Measurements from ENCODE around the gene KIAA1671. TPM values are rescaled to one million over a fixed set of nuclear protein-coding genes. Genes with fewer than 3 reads are reported as not detected.

KIAA1671 gene
- total RNA-seq, 4 donors from 2014 or later: 7.6 to 26.1 (median 16.7) TPM

DNA sequence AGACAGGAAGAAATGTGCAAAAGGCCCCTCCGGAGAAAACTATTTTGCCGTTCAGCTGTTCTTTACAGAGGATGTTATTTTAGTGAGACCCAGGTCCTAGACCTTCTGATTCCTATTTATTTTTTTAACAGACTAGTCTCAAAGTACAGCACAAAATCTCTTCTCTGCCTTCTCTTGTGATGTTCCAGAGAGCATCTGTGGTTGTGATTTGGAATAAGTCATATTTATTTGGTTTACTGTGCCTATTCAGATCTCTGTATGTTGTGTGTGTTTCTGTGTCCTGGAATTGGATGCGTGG is 26.1 kb upstream of the KIAA1671 start:
- Histone ChIP-seq H3K4me3 (no peak overlapping the region), H3K4me1 (no peaks in the 10 kb centered on the region), H3K27ac (no peak overlapping the region), H3K36me3 (no peaks in the 10 kb centered on the region), H3K27me3 (no peaks in the 10 kb centered on the region), H3K9me3 (no peaks in the 10 kb centered on the region)
- intact Hi-C loops (cut with DNase I; ENCODE audit: low total_unique reads): no loop called here
- DNase-seq: no peak
- no peak for TF ChIP-seq POLR2A (IDR thresholded peaks at IDR 0.05)
- TF ChIP-seq, protein P1, sequence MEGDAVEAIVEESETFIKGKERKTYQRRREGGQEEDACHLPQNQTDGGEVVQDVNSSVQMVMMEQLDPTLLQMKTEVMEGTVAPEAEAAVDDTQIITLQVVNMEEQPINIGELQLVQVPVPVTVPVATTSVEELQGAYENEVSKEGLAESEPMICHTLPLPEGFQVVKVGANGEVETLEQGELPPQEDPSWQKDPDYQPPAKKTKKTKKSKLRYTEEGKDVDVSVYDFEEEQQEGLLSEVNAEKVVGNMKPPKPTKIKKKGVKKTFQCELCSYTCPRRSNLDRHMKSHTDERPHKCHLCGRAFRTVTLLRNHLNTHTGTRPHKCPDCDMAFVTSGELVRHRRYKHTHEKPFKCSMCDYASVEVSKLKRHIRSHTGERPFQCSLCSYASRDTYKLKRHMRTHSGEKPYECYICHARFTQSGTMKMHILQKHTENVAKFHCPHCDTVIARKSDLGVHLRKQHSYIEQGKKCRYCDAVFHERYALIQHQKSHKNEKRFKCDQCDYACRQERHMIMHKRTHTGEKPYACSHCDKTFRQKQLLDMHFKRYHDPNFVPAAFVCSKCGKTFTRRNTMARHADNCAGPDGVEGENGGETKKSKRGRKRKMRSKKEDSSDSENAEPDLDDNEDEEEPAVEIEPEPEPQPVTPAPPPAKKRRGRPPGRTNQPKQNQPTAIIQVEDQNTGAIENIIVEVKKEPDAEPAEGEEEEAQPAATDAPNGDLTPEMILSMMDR (IDR thresholded peaks at IDR 0.05): no peak

DNA sequence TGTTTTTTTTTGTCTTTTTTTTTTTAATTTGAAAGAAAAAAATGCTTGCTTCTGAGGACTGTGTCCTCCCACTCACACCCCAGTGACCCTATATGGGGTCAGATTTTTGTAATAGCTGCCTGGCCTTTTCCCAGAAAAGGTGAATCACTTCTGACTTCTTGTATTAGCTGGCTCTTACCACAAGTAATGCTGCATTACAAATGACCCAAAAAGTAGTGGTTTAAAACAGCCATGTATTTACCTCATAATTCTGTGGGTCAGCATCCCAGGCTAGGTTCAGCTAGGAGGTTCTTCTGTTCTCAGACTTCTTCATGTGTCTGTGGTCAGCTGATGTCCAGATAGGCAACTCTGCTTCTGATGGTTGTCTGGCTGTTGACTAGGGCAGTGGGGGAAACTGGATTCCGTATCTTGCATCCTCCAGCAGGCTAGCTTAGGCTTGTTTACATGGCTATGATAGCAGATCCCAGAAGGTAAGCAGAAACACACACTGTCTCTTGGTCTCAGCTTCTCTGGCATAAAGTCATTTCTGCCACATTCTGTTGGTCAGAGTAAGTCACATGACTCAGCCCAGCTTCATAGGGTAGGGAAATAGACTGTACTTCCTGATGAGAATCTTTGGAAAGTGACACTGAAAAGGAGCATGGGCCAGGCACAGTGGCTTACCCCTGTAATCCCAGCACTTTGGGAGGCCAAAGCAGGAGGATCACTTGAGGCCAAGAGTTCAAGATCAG is 25.5 kb upstream of the KIAA1671 start:
- Histone ChIP-seq H3K27ac (no peak overlapping the region), H3K36me3 (no peaks in the 10 kb centered on the region), H3K9me3 (no peaks in the 10 kb centered on the region), H3K4me3 (no peak overlapping the region), H3K4me1 (no peaks in the 10 kb centered on the region), H3K27me3 (no peaks in the 10 kb centered on the region)
- no peak for TF ChIP-seq POLR2A (IDR thresholded peaks at IDR 0.05)
- TF ChIP-seq, protein P1 (IDR thresholded peaks at IDR 0.05): no peak
- no peak for DNase-seq
- intact Hi-C loops (cut with DNase I; ENCODE audit: low total_unique reads): no loop called here

DNA sequence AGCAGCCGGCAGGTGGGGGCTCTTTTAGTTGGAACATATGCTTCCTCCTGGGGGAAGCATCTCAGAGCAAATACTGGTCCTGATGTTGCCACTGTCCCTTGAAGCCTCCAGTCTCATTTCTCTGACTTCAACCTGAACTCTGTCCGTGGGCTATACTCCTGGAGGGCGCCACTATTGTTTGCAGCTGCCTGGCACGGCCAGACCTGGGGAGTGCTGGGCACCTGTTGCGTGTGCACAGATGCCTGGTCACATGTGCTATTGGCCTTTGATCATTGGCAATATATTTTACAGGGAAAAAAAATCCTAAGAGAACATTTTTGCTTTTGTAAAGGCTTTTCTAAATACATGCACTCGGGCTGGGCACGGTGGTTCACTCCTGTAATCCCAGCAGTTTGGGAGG is 24.2 kb upstream of the KIAA1671 start:
- H3K36me3 ChIP-seq: no peaks in the 10 kb centered on the region
- TF ChIP-seq POLR2A (IDR thresholded peaks at IDR 0.05): no peak
- TF ChIP-seq, protein P1 (IDR thresholded peaks at IDR 0.05): no peak
- no peaks in the 10 kb centered on the region for H3K27me3 ChIP-seq
- no peaks in the 10 kb centered on the region for H3K4me1 ChIP-seq
- intact Hi-C loops (cut with DNase I; ENCODE audit: low total_unique reads): no loop called here
- no peaks in the 10 kb centered on the region for H3K9me3 ChIP-seq
- no peak overlapping the region for H3K27ac ChIP-seq
- DNase-seq: no peak
- no peak overlapping the region for H3K4me3 ChIP-seq

DNA sequence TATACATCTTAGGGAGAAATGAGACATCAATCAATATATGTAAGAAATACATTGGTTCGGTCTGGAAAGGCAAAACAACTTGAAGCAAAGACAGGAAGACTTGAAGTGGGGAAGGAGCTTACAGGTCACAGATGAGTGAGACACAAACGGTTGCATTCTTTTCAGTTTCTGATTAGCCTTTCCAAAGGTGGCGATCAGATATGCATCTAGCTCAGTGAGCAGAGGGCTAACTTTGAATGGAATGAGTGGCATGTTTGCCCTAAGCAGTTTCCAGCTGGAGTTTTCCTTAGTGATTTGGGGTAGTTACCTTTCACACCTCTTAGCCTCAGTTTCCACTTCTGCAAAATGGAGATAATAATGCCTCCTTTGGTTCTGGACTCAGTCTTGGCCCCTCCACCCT is 21.8 kb upstream of the KIAA1671 start:
- H3K9me3 ChIP-seq: no peaks in the 10 kb centered on the region
- H3K36me3 ChIP-seq: no peaks in the 10 kb centered on the region
- H3K4me1 ChIP-seq: no peaks in the 10 kb centered on the region
- no peaks in the 10 kb centered on the region for H3K27me3 ChIP-seq
- no peak for DNase-seq
- no peak overlapping the region for H3K27ac ChIP-seq
- TF ChIP-seq POLR2A (IDR thresholded peaks at IDR 0.05): no peak
- TF ChIP-seq, protein P1 (IDR thresholded peaks at IDR 0.05): no peak
- intact Hi-C loops (cut with DNase I; ENCODE audit: low total_unique reads): no loop called here
- no peak overlapping the region for H3K4me3 ChIP-seq

DNA sequence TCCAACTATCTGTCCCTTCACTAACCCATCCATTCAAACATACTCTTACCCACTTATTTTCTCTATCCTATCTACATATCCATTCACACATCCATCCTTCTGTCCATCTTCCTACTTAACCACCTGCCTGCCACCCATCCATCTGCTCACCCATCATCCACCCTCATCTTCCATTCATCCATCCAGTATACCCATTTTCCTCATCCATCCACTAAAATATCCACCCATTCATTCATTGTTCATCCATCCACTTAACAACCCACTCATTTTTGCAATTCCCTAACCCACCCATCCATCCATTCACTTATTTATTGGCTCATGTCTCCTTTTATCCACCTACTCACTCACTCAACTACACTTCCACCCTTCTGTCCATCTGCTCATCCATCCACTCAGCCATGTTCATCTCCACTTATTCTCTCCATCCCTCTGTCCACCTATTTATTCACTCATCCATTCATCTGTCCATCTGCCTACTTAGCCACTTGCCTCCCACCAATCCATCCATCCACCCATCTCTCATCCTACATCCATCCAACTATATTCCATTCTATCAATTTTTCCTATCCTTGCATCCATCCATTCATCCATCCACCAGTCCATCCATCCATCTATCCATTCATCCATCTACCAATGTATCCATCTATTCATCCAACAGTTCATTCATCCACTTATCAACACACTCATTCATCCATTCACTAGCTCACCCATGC is 16.6 kb upstream of the KIAA1671 start:
- intact Hi-C loops (cut with DNase I; ENCODE audit: low total_unique reads): no loop called here
- Histone ChIP-seq H3K27me3 (no peaks in the 10 kb centered on the region), H3K36me3 (no peaks in the 10 kb centered on the region), H3K4me3 (no peak overlapping the region), H3K4me1 (no peaks in the 10 kb centered on the region), H3K9me3 (no peaks in the 10 kb centered on the region), H3K27ac (no peak overlapping the region)
- TF ChIP-seq, protein P1 (IDR thresholded peaks at IDR 0.05): no peak
- TF ChIP-seq POLR2A (IDR thresholded peaks at IDR 0.05): no peak
- no peak for DNase-seq
